Immature natural killer cell (primary cell): ENCODE data around the gene SLIT3. TPM values are rescaled to one million over a fixed set of nuclear protein-coding genes. Genes with fewer than 3 reads are reported as not detected.

ENCODE experiments used
- DNase-seq, 3 donors: peaks; one replicate each; pipeline ENCODE4 v3.0.0; 2022; ENCODE audit warnings: mixed read lengths in 1 of 3
- H3K27ac Mint-ChIP-seq, 6 donors: one replicate each; pipeline ENCODE4 v1.8.0; 2020; ENCODE audit warnings: mixed read lengths in 6 of 6, mild to moderate bottlenecking in 5 of 6, inconsistent platforms in 4 of 6, moderate library complexity in 3 of 6
- H3K27me3 Mint-ChIP-seq, 3 donors: one replicate each; pipeline ENCODE4 v1.8.0; 2020 to 2021; ENCODE audit warnings: low read depth in 3 of 3, mild to moderate bottlenecking in 3 of 3, mixed read lengths in 3 of 3, moderate library complexity in 3 of 3, inconsistent platforms in 1 of 3
- H3K36me3 Mint-ChIP-seq, 3 donors: one replicate each; pipeline ENCODE4 v1.8.0; 2020; ENCODE audit warnings: mixed read lengths in 3 of 3, inconsistent platforms in 2 of 3, mild to moderate bottlenecking in 2 of 3
- H3K4me1 Mint-ChIP-seq, 2 donors: one replicate each; pipeline ENCODE4 v1.8.0; 2020; ENCODE audit warnings: inconsistent platforms in 2 of 2, mild to moderate bottlenecking in 2 of 2, mixed read lengths in 2 of 2, moderate library complexity in 1 of 2
- H3K4me3 Mint-ChIP-seq, 5 donors: one replicate each; pipeline ENCODE4 v1.8.0; 2020; ENCODE audit warnings: mild to moderate bottlenecking in 5 of 5, mixed read lengths in 5 of 5, inconsistent platforms in 3 of 5, moderate library complexity in 3 of 5
- H3K9me3 Mint-ChIP-seq, 6 donors: one replicate each; pipeline ENCODE4 v1.8.0; 2020; ENCODE audit warnings: mild to moderate bottlenecking in 6 of 6, mixed read lengths in 6 of 6, inconsistent platforms in 4 of 6, moderate library complexity in 3 of 6
- polyA plus RNA-seq, 3 donors: library from polyadenylated mRNA; unstranded; fragments of 300-500 nt; fragmentation: Illumina TruSeq; gene quantifications; one replicate each; pipeline ENCODE4 v1.2.3, GENCODE V29; 2021

SLIT3 gene
- polyA plus RNA-seq, result under 1 TPM in 2 of 3 donors, not detected in 1; 0.47 to 0.90 TPM

- no peak for DNase-seq
- Mint-ChIP-seq H3K27me3 (peaks cover 9 to 24% (median 18%) of the 10 kb centered on the region in 3 donors), H3K36me3 (no peaks in the 10 kb centered on the region), H3K27ac (no peak within 1 kb of the TSS), H3K4me1 (peaks cover 2 to 9% of the 10 kb centered on the region in 2 donors), H3K9me3 (peaks cover 0 to 7% (median 0%) of the 10 kb centered on the region in 6 donors), H3K4me3 (peak within 1 kb of the TSS in 1 of 5 donors; percentile 24)
Measured at GRCh38 chr5:169300468-169301385, at the start of gene SLIT3. SLIT3 (minus strand) TSS chr5:169301139; CDS start chr5:169300709, 430 bp downstream.

- Mint-ChIP-seq H3K4me1 (no peaks in the 10 kb centered on the region), H3K9me3 (no peaks in the 10 kb centered on the region), H3K4me3 (no peak overlapping the region), H3K27ac (no peak overlapping the region), H3K27me3 (peaks cover 0 to 5% (median 3%) of the 10 kb centered on the region in 3 donors), H3K36me3 (no peaks in the 10 kb centered on the region)
- no peak for DNase-seq
Measured at GRCh38 chr5:169350016-169350415, 49.1 kb upstream of the SLIT3 start.

GRCh38 chr5:169347786-169348185 is 46.8 kb upstream of the SLIT3 start:
- Mint-ChIP-seq H3K4me3 (no peak overlapping the region), H3K36me3 (no peaks in the 10 kb centered on the region)

GRCh38 chr5:169344629-169345028 is 43.7 kb upstream of the SLIT3 start:
- no peak overlapping the region for H3K27ac Mint-ChIP-seq
- H3K4me1 Mint-ChIP-seq, result no peaks in the 10 kb centered on the region
- no peak for DNase-seq
- no peaks in the 10 kb centered on the region for H3K36me3 Mint-ChIP-seq
- no peaks in the 10 kb centered on the region for H3K9me3 Mint-ChIP-seq
- peaks cover 0 to 5% (median 5%) of the 10 kb centered on the region in 3 donors for H3K27me3 Mint-ChIP-seq
- no peak overlapping the region for H3K4me3 Mint-ChIP-seq

More at GRCh38 chr5:169347786-169348185, 46.8 kb upstream of the SLIT3 start:
- no peak for DNase-seq
- no peaks in the 10 kb centered on the region for H3K4me1 Mint-ChIP-seq
- no peaks in the 10 kb centered on the region for H3K9me3 Mint-ChIP-seq
- H3K27ac Mint-ChIP-seq, result no peak overlapping the region
- H3K27me3 Mint-ChIP-seq, result peaks cover 0 to 5% (median 5%) of the 10 kb centered on the region in 3 donors

GRCh38 chr5:169343766-169344165 is 42.8 kb upstream of the SLIT3 start:
- Mint-ChIP-seq H3K27me3 (peaks cover 0 to 5% (median 5%) of the 10 kb centered on the region in 3 donors), H3K9me3 (no peaks in the 10 kb centered on the region), H3K4me3 (no peak overlapping the region), H3K4me1 (no peaks in the 10 kb centered on the region), H3K36me3 (no peaks in the 10 kb centered on the region), H3K27ac (no peak overlapping the region)
- DNase-seq, result no peak

GRCh38 chr5:169341556-169341955 is 40.6 kb upstream of the SLIT3 start:
- Mint-ChIP-seq H3K27me3 (peaks cover 0 to 4% (median 0%) of the 10 kb centered on the region in 3 donors), H3K4me1 (no peaks in the 10 kb centered on the region), H3K27ac (no peak overlapping the region), H3K4me3 (no peak overlapping the region), H3K36me3 (no peaks in the 10 kb centered on the region), H3K9me3 (no peaks in the 10 kb centered on the region)
- no peak for DNase-seq

- no peaks in the 10 kb centered on the region for H3K9me3 Mint-ChIP-seq
- H3K4me3 Mint-ChIP-seq, result no peak overlapping the region
- no peaks in the 10 kb centered on the region for H3K4me1 Mint-ChIP-seq
- peaks cover 0 to 3% (median 2%) of the 10 kb centered on the region in 3 donors for H3K27me3 Mint-ChIP-seq
- no peaks in the 10 kb centered on the region for H3K36me3 Mint-ChIP-seq
- no peak overlapping the region for H3K27ac Mint-ChIP-seq
- no peak for DNase-seq
Measured at GRCh38 chr5:169339869-169340268, 38.9 kb upstream of the SLIT3 start.

GRCh38 chr5:169336242-169336641 is 35.3 kb upstream of the SLIT3 start:
- Mint-ChIP-seq H3K4me1 (no peaks in the 10 kb centered on the region), H3K4me3 (no peak overlapping the region), H3K27me3 (peaks cover 0 to 4% (median 2%) of the 10 kb centered on the region in 3 donors), H3K36me3 (no peaks in the 10 kb centered on the region), H3K27ac (no peak overlapping the region), H3K9me3 (no peaks in the 10 kb centered on the region)
- no peak for DNase-seq

- no peak overlapping the region for H3K27ac Mint-ChIP-seq
- H3K36me3 Mint-ChIP-seq, result no peaks in the 10 kb centered on the region
- H3K4me3 Mint-ChIP-seq, result no peak overlapping the region
- peaks cover 0 to 4% (median 2%) of the 10 kb centered on the region in 3 donors for H3K27me3 Mint-ChIP-seq
- no peaks in the 10 kb centered on the region for H3K9me3 Mint-ChIP-seq
- no peaks in the 10 kb centered on the region for H3K4me1 Mint-ChIP-seq
- DNase-seq, result no peak
Measured at GRCh38 chr5:169335806-169336205, 34.9 kb upstream of the SLIT3 start.

GRCh38 chr5:169333518-169333917 is 32.6 kb upstream of the SLIT3 start:
- no peak overlapping the region for H3K4me3 Mint-ChIP-seq
- H3K36me3 Mint-ChIP-seq, result no peaks in the 10 kb centered on the region
- H3K27ac Mint-ChIP-seq, result no peak overlapping the region
- H3K27me3 Mint-ChIP-seq, result peaks cover 0 to 4% (median 2%) of the 10 kb centered on the region in 3 donors
- no peak for DNase-seq
- H3K9me3 Mint-ChIP-seq, result peaks cover 0 to 2% (median 0%) of the 10 kb centered on the region in 6 donors
- H3K4me1 Mint-ChIP-seq, result no peaks in the 10 kb centered on the region

GRCh38 chr5:169331292-169331852 is 30.4 kb upstream of the SLIT3 start:
- peaks cover 2 to 8% (median 6%) of the 10 kb centered on the region in 3 donors for H3K27me3 Mint-ChIP-seq
- H3K9me3 Mint-ChIP-seq, result peaks cover 0 to 2% (median 0%) of the 10 kb centered on the region in 6 donors
- no peaks in the 10 kb centered on the region for H3K4me1 Mint-ChIP-seq
- H3K36me3 Mint-ChIP-seq, result no peaks in the 10 kb centered on the region
- no peak overlapping the region for H3K4me3 Mint-ChIP-seq
- no peak for DNase-seq
- no peak overlapping the region for H3K27ac Mint-ChIP-seq

GRCh38 chr5:169328401-169328800 is 27.5 kb upstream of the SLIT3 start:
- H3K4me1 Mint-ChIP-seq, result no peaks in the 10 kb centered on the region

GRCh38 chr5:169325273-169325672 is 24.3 kb upstream of the SLIT3 start:
- Mint-ChIP-seq H3K4me3 (no peak overlapping the region), H3K4me1 (no peaks in the 10 kb centered on the region), H3K36me3 (no peaks in the 10 kb centered on the region), H3K9me3 (peaks cover 0 to 9% (median 0%) of the 10 kb centered on the region in 6 donors), H3K27me3 (peaks cover 4 to 9% (median 4%) of the 10 kb centered on the region in 3 donors), H3K27ac (no peak overlapping the region)
- no peak for DNase-seq

More at GRCh38 chr5:169328401-169328800, 27.5 kb upstream of the SLIT3 start:
- Mint-ChIP-seq H3K4me3 (no peak overlapping the region), H3K27ac (no peak overlapping the region), H3K36me3 (no peaks in the 10 kb centered on the region), H3K27me3 (peaks cover 4 to 9% (median 6%) of the 10 kb centered on the region in 3 donors), H3K9me3 (peaks cover 0 to 9% (median 0%) of the 10 kb centered on the region in 6 donors)
- DNase-seq, result no peak

GRCh38 chr5:169318556-169318955 is 17.6 kb upstream of the SLIT3 start:
- no peak overlapping the region for H3K27ac Mint-ChIP-seq
- peaks cover 0 to 3% (median 2%) of the 10 kb centered on the region in 3 donors for H3K27me3 Mint-ChIP-seq
- H3K4me3 Mint-ChIP-seq, result no peak overlapping the region
- DNase-seq, result no peak
- no peaks in the 10 kb centered on the region for H3K4me1 Mint-ChIP-seq
- H3K9me3 Mint-ChIP-seq, result peaks cover 0 to 2% (median 0%) of the 10 kb centered on the region in 6 donors
- no peaks in the 10 kb centered on the region for H3K36me3 Mint-ChIP-seq
